CD4-positive, alpha-beta T cell treated with Interleukin-10 for 1 hour (primary cell): ENCODE data around the gene FLT1.

Source experiments
- DNase-seq: peaks from one replicate; pipeline ENCODE4 v3.0.0-alpha.2; 2020

FLT1 gene

DNA sequence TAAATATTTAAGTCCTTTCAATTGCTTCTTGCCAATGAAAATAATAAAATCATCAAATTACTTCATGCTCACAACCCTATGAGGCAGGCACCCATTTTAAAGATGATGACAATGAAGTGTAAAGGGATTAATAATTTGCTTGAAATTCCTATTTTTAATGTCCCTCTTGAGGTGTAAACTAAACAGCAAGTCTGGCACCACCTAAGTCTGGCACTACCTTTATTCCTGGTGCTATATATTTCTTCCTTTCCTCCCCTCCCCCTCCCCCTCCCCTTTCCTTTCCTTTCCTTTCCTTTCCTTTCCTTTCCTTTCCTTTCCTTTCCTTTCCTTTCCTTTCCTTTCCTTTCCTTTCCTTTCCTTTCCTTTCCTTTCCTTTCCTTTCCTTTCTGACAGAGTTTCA lies 42.2 kb downstream of the FLT1 start:
- no peak for DNase-seq

- DNase-seq, result no peak
These were observed 43.3 kb downstream of the FLT1 start for GRCh38 chr13:28451482-28452217.

DNA sequence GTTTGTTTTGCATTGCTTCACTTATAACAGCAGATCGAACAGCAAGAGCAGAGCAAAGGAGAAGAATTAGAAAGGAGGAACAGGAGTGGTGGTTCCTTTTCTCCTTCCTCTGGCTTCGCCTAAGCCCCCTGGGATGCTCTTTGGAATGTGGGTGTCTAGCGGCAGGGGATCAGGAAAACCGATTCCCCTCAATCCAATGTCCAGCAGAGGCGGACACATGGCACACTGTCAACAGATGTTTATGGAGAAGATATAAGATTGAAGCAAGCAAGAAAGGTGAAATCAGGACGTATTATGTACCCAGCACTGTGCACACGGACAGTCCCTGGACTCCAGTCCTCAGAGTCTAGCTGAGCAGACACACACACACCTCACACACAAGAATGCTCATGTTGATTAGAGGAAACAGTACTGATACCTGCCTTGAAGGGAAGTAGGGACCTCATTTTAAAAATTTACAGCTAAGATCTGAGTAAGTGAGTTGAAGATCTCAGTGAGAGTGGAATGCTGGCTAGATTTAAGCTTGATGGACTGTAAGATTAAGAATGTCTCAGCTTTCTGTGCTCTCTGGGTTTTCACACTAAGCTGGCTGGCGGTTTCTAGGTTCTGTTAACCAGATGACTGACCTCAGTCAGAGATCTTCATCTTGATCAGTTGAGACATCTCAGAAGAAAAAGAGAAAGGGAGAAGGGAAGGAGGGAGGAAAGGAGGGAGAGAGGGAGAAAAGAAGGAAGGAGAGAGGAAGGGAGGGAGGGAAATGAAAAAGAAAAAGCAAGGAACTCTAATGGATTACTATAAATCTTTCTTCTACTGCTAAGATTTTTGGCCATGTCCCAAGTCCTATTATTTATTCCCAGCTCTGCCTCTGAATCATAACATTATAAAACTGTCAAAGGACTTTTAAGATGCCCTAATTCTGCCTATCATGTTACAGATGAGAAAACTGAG lies 44.8 kb downstream of the FLT1 start:
- DNase-seq, result no peak

GRCh38 chr13:28448651-28449358 lies 46.1 kb downstream of the FLT1 start:
- no peak for DNase-seq

DNA sequence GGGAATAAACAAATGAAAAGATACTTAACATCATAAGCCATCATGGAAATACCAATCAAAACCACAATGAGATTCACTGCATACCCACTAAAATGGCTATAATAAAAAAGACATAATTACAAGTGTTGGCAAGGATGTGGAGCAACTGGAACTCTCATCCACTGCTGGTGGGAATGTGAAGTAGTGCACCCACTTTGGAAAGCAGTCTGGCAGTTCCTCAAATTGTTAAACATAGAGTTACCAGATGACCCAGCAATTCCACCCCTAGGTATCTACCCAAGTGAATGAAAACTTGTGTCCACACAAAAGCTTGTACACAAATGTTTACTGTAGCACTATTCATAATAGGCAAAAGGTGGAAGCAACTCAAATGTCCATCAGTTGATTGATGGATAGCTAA lies 46.9 kb downstream of the FLT1 start:
- DNase-seq, result no peak

DNA sequence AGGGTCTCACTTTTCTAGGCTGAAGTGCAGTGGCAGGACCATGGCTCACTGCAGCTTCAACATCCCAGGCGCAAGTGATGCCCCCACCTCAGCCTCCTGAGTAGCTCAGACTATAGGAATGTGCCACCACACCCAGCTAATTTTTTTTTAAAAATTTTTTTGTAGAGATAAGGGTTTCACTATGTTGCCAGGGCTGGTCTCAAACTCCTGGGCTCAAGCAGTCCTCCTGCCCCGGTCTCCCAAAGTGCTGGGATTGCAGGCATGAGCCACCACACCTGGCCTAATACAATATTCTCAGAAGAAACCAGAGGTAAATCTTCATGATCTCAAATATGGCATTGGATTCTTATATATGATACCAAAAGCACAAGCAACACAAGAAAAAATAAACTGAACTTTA lies 47.7 kb downstream of the FLT1 start:
- DNase-seq, result no peak

- no peak for DNase-seq
These were observed 52.1 kb downstream of the FLT1 start for GRCh38 chr13:28442839-28443238.

GRCh38 chr13:28441529-28441928 lies 53.4 kb downstream of the FLT1 start:
- no peak for DNase-seq

DNA sequence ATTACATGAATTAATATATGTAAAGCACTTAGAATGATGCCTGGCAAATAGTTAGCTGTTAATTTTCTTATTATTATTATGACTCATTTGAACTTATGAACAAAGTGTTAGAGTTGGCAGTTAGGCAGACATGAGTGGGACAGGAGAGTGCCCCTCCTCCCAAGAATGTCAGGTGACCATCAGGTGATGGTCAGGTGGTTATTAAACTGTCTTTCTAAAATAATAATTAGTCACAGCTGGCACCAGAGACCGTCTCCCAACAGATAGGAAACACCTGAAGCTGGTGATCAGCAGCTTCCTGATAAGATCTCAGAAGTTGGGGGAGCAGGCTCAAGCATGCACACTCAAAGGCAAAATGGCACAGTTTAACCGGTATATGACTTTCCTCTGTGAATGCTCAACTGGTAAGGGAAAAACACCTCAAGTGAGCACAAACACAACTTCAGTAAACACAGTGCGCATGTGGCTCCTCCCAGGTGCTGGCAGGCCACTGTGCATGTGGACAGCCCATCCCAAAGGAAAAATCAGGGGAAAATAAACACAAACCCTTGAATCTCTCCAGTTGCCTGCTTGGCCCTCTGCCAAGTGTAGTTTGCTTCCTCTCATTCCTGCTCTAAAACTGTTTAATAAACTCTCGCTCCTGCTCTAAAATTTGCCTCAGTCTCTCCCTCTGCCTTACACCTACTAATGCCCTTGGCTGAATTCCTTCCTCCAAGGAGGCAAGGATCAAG lies 54.0 kb downstream of the FLT1 start:
- no peak for DNase-seq

DNA sequence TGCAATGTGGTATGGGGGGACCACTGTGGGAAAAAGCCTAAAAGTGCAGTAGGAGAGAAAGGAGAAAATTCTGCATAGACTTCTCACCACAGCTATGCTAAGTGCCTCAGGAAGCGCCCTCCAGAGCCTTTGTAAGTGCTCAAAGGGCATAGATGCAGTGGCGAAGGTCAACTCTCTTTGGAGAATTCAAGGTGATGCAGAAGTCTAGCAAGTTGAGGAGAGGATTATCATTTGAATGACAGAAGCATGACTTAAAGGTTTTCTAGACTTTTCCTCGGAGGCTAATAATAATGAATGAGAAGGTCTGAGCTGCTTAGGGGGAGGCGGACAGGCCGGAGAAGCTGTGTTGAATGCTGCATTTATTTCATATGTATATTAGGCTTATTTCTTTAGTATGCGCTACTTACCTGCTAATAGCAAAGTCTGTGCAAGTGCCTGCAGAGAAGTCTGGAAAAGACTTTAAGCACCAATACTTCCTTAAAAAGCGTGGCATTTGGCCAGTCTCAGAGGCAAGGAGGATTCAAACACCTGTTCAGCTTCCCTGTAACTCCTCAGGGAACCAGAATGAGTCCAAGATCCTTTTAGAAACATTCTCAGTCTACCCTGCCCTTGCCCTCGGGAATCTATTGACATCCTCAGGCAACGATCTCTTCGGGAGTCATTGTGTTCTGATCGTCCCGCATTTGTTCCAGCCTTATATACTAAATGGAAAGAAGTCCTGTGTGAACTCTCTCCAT lies 56.2 kb downstream of the FLT1 start:
- no peak for DNase-seq

DNA sequence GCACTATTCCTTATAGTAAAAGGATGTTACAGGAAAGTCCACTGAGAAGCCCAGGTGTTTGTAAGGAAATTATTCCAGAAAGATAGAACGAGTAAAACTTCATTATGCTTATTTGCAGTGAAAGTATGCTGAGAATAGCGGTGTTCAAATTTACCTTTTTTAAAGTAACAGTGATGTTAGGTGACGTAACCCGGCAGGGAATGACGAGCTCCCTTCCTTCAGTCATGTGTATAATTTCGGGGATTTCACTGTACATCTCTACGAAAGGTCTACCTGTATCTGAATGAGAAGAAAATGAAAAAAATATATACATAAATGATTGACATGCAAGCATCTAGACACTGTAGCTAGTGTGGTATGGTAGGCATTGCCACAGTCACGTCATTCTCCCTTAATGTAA lies 56.9 kb downstream of the FLT1 start:
- no peak for DNase-seq

- no peak for DNase-seq
These were observed 59.0 kb downstream of the FLT1 start for GRCh38 chr13:28435917-28436316.

DNA sequence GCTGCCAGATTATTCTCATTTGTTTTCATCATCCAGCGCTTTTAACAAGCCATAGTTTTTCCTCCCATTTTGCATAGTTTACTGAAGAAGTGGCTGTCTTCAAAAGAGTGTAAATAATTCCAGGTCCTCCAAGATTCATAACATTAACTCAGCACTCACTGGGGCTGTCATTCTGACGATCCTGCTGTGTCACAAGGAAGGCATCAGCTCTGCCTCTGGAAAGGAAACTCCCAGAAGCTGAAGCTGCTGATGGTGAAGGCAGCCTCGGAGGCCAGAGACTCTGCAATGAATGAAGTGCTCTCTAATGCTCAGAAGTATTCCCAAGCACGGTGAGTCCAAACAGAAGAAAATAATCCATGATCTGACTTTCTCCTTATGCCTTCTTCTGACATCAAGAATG lies 60.0 kb downstream of the FLT1 start:
- DNase-seq, result no peak

DNA sequence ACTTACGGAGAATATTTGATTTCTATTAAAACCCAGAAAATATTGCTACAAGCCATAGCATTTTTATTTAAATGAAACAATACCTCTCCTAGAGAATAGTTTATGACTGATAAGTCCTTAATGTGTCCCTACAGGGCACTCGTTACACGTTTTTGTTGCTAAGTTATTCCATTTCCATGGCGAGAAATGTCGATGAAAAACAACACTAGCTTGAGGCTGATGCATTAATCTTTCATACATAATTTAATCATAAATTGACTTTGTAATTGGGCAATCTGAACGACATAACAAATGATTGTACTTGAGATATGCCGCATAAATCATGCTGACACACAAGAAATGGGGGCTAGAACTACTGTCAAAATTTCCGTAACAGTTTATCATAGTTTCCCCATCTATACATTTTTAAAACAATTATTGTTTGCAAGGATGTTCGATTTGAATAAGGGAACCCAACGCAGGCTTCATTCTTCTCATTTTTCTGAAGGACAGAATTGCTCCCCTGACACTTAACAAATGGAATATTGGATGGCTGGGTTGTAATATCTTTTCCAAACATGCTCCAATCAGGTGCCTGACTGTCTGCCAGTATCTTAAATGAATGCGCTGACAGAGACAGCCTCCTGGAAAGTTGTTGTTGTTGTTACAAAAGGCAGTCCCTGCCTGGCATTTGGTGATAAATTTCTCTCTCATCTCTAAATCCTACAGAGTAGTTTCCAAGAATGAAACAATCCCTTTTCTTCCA lies 61.9 kb downstream of the FLT1 start:
- DNase-seq, result no peak

DNA sequence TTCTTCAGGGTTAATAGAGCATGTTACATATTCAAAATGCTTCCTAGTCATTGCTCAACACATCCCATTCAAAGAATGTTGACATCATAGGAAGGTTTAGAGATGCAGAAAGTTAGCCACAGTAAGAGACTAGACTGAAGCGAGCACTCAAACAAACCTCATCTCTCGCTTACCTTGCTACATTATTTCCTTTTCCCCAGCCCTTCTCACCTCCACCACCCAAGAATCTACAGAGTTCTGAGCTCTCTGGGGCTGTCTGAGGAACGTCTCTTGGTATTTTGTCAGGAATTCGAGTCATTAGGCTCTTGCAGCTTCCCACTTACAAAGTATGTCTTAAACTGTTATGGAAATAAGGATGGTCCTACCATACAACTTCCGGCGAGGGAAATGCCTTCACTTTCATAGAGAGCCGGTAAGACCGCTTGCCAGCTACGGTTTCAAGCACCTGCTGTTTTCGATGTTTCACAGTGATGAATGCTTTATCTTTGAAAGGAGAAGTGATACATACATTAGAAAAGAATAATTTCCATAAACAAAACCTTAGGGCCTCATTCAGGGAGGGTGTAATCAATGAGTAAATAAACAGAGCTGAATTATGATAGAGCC lies 65.1 kb downstream of the FLT1 start:
- no peak for DNase-seq

GRCh38 chr13:28429096-28429495 lies 65.8 kb downstream of the FLT1 start:
- DNase-seq, result no peak

- no peak for DNase-seq
These were observed 68.5 kb downstream of the FLT1 start for GRCh38 chr13:28426381-28426780.

DNA sequence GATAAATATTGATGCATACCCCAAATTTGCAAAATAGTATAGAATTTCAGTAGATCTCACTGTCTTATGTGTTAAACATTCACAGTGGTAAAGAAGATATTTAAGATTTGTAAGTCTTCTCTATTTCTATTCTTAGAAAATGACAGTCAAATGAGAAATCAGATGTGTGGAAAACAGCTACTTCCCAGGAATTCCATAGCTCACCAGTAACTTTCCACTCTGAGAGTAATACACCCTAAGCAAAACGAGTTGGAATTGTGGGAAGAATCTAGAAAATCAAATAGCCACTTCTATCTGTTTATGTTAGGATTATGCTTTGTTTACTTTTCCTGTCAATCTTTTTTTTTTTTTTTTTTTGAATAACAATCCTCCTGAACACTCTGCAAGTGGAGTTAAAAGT lies 69.1 kb downstream of the FLT1 start:
- DNase-seq, result no peak

DNA sequence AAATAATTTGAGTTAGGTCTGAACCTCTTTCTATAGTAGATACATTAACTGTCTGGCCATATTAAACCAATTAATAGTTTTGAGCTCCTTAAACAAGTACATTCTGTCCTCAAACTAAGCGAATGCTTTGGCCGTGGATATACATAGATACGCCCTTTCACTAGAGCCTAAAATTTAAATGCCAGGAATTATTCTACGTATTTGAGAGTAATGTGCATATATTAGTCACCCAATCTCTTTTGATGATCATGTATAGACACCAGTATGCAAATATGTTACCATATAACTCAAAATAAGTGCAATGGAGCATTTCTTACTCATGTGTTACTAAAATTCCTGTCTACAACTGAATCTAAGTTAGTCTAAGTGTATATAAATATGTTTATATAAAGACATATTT lies 70.4 kb downstream of the FLT1 start:
- DNase-seq, result no peak

DNA sequence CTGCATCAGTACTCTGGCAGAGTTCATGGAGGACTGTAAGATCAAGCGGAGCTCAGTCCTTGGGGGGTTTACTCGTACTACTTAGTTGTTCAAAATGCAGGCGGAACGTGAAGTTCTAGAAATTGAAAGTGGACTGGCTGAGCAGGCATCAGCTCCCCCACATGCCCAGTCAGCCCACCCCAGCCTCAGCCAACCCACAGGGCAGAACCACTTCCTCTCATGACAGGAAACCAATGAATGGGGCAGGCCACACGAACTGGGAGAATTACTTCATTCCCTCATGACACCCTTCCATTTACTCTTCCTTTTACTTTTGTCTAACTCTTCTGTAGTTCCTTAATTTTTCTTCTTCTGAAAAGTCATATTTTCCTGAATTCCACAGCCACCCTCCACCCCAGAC lies 71.9 kb downstream of the FLT1 start:
- peak; percentile 23 for DNase-seq
